Measurements from ENCODE around the gene MDFI.

MDFI gene

GRCh38 chr6:41699063-41699462, 60.8 kb downstream of the MDFI start:
- TF ChIP-seq CTCF (IDR thresholded peaks at IDR 0.05; ENCODE audit: borderline replicate concordance, insufficient read depth, low read depth, low read length), result no peak
- H3K4me3 ChIP-seq (ENCODE audit: low read depth, low read length), result no peak overlapping the region

DNA sequence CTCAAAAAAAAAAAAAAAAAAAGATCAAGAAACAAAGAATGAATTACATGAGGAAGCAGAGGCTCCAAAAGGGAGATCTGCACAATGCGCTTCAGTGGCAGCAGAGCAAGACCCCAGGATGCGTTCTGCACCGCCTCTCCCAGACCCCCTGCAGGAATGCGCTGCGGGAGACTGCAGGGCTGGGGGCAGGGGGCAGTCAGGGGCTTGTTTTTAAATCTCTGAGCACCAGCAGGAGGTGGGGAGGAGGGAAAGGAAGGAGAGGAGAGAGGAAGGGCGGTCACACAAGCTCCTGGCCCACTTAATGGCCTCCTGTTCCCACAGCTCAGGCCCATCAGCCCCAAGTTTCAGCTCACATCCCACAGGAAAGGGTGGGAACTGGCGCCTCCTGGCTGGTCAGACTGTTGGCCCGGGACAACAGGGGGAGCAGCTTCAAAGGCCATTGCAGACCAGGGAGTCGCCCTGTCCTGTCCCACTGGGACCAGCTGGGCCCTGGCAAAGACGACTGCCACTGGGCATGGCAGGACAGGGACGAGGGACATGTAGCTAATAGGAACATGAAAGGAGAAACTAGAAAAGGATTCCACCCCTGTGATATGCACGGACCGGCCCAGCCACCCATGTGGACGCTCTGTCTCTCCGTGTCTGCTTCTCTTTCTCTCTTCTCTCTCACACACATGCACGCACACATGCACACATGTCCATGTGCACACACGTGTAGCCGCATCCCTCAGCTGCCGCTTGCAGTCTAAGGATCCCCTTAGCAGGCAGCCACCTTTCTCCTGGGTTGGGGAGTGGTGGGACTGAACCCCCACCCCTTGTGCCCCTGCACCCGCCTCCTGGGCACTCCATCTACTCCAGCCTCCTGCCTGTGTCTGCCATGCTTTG, 62.4 kb downstream of the MDFI start:
- no peak for TF ChIP-seq CTCF (IDR thresholded peaks at IDR 0.05; ENCODE audit: borderline replicate concordance, insufficient read depth, low read depth, low read length)
- no peak overlapping the region for H3K4me3 ChIP-seq (ENCODE audit: low read depth, low read length)

DNA sequence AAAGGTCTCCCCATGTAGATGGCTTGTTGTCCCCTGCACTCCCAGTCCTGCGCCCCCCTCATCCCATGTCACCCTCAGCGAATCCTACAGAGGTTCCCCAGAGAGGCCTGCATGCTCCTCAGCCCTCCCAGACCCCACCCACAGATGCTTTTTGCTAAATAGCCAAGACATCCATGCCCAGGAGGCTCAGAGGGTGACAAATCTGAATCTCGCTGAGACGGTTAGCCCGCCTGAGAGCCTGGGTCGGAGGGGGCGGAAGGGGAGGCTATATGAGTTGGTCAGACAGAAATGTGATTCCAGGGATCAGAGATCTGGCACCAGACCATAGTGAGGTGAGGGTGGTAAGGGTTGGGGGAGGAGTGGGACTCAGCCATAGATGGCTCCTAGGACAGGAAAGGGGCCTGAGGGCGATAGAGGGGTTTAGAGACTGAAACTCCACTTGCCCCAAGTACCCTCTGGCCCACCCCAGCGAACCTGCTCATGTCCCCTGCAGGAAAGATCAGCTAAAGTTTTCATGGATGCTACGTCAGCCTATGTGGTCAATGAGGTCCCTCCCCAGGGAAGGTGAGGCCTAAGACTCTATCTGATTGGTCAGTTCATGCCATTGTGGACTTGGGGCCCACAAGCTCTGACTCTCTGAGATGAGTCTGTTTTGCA, 63.9 kb downstream of the MDFI start:
- TF ChIP-seq CTCF (IDR thresholded peaks at IDR 0.05; ENCODE audit: borderline replicate concordance, insufficient read depth, low read depth, low read length), result no peak
- H3K4me3 ChIP-seq (ENCODE audit: low read depth, low read length), result no peak overlapping the region

GRCh38 chr6:41702771-41703494, 64.7 kb downstream of the MDFI start:
- TF ChIP-seq CTCF (IDR thresholded peaks at IDR 0.05; ENCODE audit: borderline replicate concordance, insufficient read depth, low read depth, low read length), result no peak
- H3K4me3 ChIP-seq (ENCODE audit: low read depth, low read length), result no peak overlapping the region

Data from GM12875 (cell line).